Activated T-helper 1 cell treated with anti-CD3 and anti-CD28 coated beads, Interleukin-12 subunit alpha, Interleukin-12 subunit beta, Interleukin-2, Interleukin-4 antibody, amounts not matched to agents 30 ng/mL and 10 ng/mL and 1 ng/mL, durations not matched to agents 14 hours and 24 hours and 36 hours (primary cell): ENCODE results near the gene MMP2. TPM values are rescaled to one million over a fixed set of nuclear protein-coding genes. Genes with fewer than 3 reads are reported as not detected.

Experiments used
- DNase-seq: peaks from one replicate; pipeline ENCODE4 v3.0.0; 2021; ENCODE audit warnings: low spot score
- H3K27ac Mint-ChIP-seq: one replicate; pipeline ENCODE4 v1.8.0; 2021; ENCODE audit warnings: mild to moderate bottlenecking, mixed read lengths
- H3K27me3 Mint-ChIP-seq: one replicate; pipeline ENCODE4 v1.8.0; 2022; ENCODE audit warnings: mild to moderate bottlenecking, moderate library complexity, mixed read lengths; ENCODE audit not compliant: insufficient read depth
- H3K36me3 Mint-ChIP-seq: one replicate; pipeline ENCODE4 v1.8.0; 2021; ENCODE audit warnings: low read depth, mixed read lengths
- H3K4me1 Mint-ChIP-seq: one replicate; pipeline ENCODE4 v1.8.0; 2021; ENCODE audit warnings: low read depth, mixed read lengths
- H3K4me3 Mint-ChIP-seq: one replicate; pipeline ENCODE4 v1.8.0; 2021; ENCODE audit warnings: mild to moderate bottlenecking, moderate library complexity, mixed read lengths
- H3K9me3 Mint-ChIP-seq: one replicate; pipeline ENCODE4 v1.8.0; 2021; ENCODE audit warnings: mixed read lengths
- intact Hi-C: fragments of 100-400 bp; cut with micrococcal nuclease; formaldehyde crosslinking; loops from one replicate; pipeline ENCODE4 v1.15.1; 2024
- total RNA-seq: library from RNA; stranded (reverse); gene quantifications from 2 replicates; pipeline ENCODE4 v1.2.3, GENCODE V29; 2022

MMP2 gene
- total RNA-seq, 1 donor from 2014 or later: not detected

DNA sequence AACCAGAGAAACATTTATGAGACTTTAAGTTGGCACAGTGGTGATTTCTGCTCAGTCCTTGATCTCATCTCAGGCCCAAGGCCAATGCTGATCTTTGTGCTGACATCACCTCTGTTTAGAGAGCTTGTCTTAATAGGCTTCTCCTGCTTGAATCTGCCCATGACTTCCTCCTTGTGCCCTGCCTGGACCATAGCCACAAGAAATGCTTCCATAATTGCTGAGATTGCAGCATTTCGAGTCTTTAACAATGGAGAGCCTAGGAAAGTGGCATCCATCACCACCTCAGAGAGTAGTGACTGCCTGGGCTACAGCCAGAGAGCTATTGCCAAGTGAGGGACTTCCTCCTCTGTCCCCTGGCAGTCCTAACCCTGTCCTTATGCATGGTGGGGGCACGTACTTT lies 25.1 kb upstream of the MMP2 start:
- intact Hi-C loops: no loop called here
- no peak overlapping the region for H3K4me3 Mint-ChIP-seq

DNA sequence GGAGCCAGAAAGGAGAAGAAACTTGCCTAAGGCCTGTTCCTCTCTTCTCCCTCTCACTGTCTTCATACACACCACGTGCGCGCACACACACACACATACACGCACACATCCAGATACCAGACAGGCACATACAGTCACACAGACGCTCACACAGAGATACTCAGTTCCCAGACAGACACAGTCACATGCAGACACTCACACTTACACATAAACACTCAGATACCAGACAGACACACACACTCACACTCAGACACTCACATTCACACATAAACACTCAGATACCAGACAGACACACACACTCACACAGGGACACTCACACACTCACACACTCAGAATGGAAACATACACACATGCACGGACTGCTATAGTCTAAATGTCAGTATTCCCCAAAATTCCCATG lies 24.1 kb upstream of the MMP2 start:
- Mint-ChIP-seq H3K27me3 (peaks cover 10% of the 10 kb centered on the region), H3K36me3 (no peaks in the 10 kb centered on the region), H3K9me3 (no peaks in the 10 kb centered on the region), H3K4me3 (no peak overlapping the region), H3K4me1 (no peaks in the 10 kb centered on the region), H3K27ac (no peak overlapping the region)
- DNase-seq: no peak
- intact Hi-C loops: no loop called here

More for the DNA sequence above, 25.1 kb upstream of the MMP2 start:
- Mint-ChIP-seq H3K4me1 (no peaks in the 10 kb centered on the region), H3K27me3 (peaks cover 10% of the 10 kb centered on the region), H3K9me3 (no peaks in the 10 kb centered on the region), H3K36me3 (no peaks in the 10 kb centered on the region), H3K27ac (no peak overlapping the region)
- no peak for DNase-seq

DNA sequence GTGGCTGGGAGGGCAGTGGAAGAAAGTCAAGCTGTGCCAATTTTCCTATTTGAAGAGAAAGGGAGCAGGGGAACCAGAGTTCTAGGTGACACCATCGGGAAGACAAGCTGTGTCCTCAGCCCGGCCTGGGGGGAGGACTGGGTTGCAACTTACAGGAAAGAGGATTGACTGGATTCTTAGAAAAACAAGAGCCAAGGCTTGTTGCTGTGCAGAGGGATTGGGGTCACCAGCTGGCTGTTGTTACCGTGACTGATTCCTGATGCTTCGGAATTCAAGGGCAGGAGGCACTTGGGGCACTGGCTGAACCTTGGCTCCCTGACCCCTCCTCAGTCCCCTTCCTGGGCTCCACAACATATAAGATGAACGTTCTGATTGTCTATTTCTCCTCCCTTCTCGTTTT lies 16.8 kb upstream of the MMP2 start:
- Mint-ChIP-seq H3K4me1 (peaks cover 6% of the 10 kb centered on the region), H3K27me3 (no peaks in the 10 kb centered on the region), H3K4me3 (no peak overlapping the region), H3K9me3 (no peaks in the 10 kb centered on the region), H3K36me3 (no peaks in the 10 kb centered on the region), H3K27ac (no peak overlapping the region)
- DNase-seq: no peak
- intact Hi-C loops: loop anchor here (10.0 kb wide), 1 partner anchor 853 kb away; no protein-coding TSS in a partner anchor

DNA sequence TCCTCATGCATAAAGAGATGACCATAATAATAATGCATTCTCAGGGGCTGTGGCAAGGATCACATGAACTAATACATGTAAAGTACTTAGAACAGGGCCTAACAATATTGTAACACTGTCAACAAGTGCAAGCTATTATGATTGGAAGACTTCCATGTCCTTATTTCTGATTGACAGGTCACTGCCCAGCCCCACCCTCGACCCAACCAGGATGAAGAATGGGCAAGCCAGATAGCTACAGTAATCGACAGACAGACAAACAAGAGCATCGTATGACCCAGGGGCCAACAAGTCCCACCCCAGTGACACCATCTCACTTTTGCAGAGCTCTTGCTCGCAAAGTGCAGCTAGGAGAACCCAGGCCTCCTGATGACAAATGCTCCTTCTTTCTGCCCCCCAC lies 14.6 kb upstream of the MMP2 start:
- Mint-ChIP-seq H3K27me3 (no peaks in the 10 kb centered on the region), H3K4me1 (peaks cover 6% of the 10 kb centered on the region), H3K27ac (no peak overlapping the region), H3K36me3 (no peaks in the 10 kb centered on the region), H3K4me3 (no peak overlapping the region), H3K9me3 (no peaks in the 10 kb centered on the region)
- DNase-seq: no peak
- intact Hi-C loops: loop anchor here (10.0 kb wide), 1 partner anchor 850 kb away; no protein-coding TSS in a partner anchor

DNA sequence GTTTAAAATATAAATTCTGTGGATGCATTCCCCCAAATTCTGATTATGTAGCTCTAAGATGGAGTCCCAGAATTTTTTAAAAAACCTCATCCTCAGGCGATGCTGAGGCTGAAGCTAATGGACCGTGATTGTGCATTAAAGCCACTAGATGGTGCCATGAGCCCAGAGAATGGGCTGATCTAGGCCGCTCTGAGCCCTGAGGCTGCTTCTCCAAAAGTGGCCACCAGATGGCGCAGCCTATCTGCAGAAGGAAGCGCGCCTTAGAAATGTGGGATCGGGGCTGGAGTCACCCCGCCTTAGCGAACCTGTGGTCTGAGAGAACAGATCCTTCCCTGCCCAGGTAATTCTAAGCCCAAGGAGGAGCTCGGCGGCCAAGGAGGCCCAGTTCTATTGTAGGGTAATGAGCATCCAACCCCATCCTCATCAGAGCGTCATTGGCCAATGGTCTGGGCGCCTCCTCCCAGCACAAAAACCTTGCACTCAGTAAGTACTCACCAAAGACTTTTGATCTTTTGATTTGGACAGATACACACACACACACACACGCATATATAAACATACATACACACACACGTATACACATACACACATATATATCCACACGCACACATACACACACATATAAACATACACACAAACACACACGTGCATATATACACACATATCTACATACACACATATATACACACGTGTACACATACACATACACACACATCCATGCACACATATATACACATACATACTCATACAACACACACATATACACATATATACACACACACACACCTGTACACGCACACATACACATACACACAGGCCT lies 13.7 kb upstream of the MMP2 start:
- Mint-ChIP-seq H3K27me3 (no peaks in the 10 kb centered on the region), H3K9me3 (no peaks in the 10 kb centered on the region), H3K36me3 (no peaks in the 10 kb centered on the region), H3K4me3 (no peak overlapping the region), H3K4me1 (peaks cover 6% of the 10 kb centered on the region), H3K27ac (no peak overlapping the region)
- peak; percentile 72 for DNase-seq
- intact Hi-C loops: loop anchor here (1.0 to 10.0 kb wide), 5 partner anchors 44 to 850 kb away; partner anchors contain the start of gene LPCAT2

DNA sequence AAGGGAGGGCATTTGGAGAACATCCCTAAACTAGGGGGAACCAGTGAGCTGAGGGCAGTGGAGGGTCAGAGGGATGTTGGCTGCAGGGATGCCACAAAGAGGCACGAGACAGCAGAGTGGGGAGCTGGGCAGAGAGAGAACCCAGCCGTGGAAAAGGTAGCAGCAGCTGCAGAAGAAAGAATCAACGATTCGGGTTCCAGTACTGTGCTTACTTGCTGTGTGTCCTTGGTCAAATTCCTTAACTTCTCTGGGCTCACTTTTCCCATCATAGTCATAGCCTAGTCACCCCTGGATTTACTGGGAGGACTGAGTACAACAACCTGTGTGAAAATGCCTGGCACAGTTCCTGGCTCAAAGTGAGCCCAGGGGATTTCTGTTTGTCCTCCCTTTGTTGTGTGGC lies 12.8 kb upstream of the MMP2 start:
- H3K36me3 Mint-ChIP-seq: no peaks in the 10 kb centered on the region
- intact Hi-C loops: loop anchor here (10.0 kb wide), 1 partner anchor 849 kb away; no protein-coding TSS in a partner anchor

DNA sequence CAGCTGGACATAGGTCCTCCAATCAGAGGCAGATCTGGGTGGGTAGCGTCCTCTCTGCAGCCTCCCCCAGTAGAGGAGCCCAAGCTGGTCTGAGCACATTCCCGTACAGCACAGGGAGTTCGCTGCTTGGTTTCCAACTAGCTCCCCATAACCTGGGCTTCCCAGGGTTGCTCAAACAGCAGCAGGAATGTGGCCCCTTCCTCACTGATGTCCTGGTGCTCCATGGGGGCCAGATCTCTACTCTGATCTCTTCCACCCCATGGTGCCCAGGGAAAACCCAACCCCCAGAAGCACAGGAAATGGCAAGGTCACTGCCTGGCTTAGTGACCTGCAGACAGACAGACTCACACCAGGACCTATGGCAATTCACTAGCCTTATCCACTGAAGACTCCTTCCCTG lies 11.1 kb upstream of the MMP2 start:
- H3K9me3 Mint-ChIP-seq: no peaks in the 10 kb centered on the region
- peaks cover 19% of the 10 kb centered on the region for H3K4me1 Mint-ChIP-seq
- no peak for DNase-seq
- no peaks in the 10 kb centered on the region for H3K36me3 Mint-ChIP-seq
- H3K27ac Mint-ChIP-seq: no peak overlapping the region
- intact Hi-C loops: loop anchor here (10.0 kb wide), 1 partner anchor 847 kb away; no protein-coding TSS in a partner anchor
- H3K4me3 Mint-ChIP-seq: no peak overlapping the region
- no peaks in the 10 kb centered on the region for H3K27me3 Mint-ChIP-seq

More for the DNA sequence above, 12.8 kb upstream of the MMP2 start:
- Mint-ChIP-seq H3K4me3 (no peak overlapping the region), H3K27me3 (no peaks in the 10 kb centered on the region), H3K4me1 (peaks cover 8% of the 10 kb centered on the region), H3K27ac (no peak overlapping the region), H3K9me3 (no peaks in the 10 kb centered on the region)
- no peak for DNase-seq

DNA sequence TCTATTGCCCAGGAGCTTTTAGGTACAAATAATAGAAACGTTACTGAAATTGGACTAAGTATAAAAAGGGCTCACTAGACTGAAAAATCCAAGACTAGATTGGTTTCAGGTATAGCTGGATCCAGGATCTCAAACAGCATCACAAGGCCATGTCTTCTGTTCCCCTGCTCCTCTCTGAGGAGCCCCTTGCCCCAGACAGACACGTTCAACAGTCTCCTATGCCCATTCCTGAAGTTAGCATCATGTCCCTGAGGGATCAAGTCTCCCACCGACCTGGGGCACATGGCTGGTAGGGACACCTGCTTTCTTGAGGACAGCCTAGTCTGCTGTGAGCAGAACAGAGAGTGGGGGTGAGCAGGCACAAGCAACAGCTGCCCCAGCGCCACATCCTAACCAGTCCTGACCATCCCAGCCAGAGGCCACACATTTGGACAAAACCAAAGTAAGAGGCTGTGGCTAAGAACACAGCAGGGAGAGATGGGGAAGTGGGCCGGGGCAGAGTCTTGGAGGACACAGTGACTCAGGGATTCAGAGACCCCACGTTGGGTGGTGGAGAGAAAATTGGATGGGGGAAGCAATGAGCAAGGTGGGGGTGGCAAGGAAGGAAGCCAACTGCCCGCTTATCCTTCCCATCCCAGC lies 10.5 kb upstream of the MMP2 start:
- Mint-ChIP-seq H3K4me3 (no peak overlapping the region), H3K27me3 (no peaks in the 10 kb centered on the region), H3K9me3 (no peaks in the 10 kb centered on the region), H3K4me1 (peaks cover 23% of the 10 kb centered on the region), H3K36me3 (no peaks in the 10 kb centered on the region), H3K27ac (no peak overlapping the region)
- DNase-seq: no peak
- intact Hi-C loops: loop anchor here (10.0 kb wide), 1 partner anchor 846 kb away; no protein-coding TSS in a partner anchor

DNA sequence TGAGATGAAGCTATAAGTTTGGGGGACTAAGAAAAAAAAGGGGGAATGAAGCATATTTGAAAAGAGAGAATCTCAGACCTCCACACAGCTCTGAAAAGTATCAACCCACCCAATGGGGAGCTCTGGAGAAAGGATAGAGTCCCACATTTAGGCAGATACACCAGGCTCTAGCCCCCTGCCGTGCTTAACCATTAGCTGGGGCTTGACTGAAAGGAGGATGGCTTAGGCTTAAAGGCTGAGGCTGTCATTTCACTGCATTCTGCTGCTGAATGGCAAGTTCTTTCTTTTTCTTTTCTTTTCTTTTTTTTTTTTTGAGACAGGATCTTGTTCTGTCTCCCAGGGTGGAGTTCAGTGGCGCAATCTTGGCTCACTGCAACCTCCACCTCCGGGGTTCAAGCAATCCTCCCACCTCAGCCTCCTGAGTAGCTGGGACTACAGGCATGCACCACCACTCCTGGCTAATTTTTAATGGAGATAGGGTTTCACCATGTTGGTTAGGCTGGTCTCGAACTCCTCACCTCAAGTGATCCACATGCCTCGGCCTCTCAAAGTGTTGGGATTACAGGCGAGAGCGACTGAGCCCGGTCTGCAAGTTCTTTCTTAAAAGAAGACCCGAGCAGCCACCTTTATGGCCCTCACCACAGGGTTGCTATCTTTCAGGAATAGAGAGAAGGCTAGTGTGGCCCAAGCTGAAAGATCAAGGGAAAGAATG lies 9.0 kb upstream of the MMP2 start:
- H3K4me3 Mint-ChIP-seq: no peak overlapping the region
- no peak for DNase-seq
- no peaks in the 10 kb centered on the region for H3K36me3 Mint-ChIP-seq
- H3K9me3 Mint-ChIP-seq: no peaks in the 10 kb centered on the region
- H3K27me3 Mint-ChIP-seq: no peaks in the 10 kb centered on the region
- no peak overlapping the region for H3K27ac Mint-ChIP-seq
- intact Hi-C loops: loop anchor here (10.0 kb wide), 2 partner anchors 725 to 845 kb away; partner anchors contain the start of gene GNAO1
- peaks cover 23% of the 10 kb centered on the region for H3K4me1 Mint-ChIP-seq

DNA sequence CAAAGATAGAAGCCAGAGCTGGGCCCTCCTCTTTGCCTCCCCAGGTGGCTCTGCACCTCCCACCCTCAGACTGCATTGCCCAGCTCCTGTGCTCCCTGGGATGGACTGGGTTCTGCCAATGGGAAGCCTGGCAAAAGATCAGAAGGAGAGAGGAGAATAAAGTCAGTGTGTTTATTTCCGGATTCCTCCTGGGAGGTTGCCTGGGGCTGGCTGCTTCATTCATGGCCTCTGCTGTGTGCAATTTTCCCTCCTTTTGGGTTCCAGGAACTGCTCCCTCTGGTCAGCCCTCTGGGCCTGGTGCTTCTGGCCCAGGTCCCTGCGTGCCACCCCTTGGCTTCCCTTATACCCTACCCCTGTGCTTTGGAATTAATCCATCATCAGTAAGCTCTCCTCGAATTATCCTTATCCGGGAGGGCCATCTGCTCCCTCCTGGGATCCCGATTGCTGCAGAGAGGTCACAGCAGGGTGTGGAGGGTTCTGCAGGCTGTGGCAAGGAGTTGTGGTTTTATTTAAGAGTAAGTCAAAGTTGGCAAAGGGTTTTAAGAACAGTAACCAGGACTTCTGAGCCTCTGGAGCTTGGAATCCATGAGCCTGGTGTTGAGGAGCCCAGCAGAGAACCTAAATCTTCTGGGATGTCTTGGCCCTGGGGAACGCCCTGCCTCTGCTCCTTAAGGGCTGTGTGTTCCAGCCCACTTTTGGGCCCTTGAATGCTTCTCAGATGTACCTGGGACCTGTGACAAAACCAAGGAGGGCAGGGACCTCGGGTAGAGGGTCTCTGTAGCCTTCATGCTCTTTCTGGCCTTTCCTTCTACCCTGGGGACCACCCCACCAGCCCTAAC lies 8.2 kb upstream of the MMP2 start:
- H3K9me3 Mint-ChIP-seq: no peaks in the 10 kb centered on the region
- peak overlapping the region; percentile 37 for H3K27ac Mint-ChIP-seq
- intact Hi-C loops: loop anchor here (1.0 to 10.0 kb wide), 2 partner anchors 30 to 724 kb away; partner anchors contain the start of gene GNAO1
- no peak for DNase-seq
- H3K27me3 Mint-ChIP-seq: no peaks in the 10 kb centered on the region
- H3K4me3 Mint-ChIP-seq: no peak overlapping the region
- H3K36me3 Mint-ChIP-seq: no peaks in the 10 kb centered on the region
- peaks cover 17% of the 10 kb centered on the region for H3K4me1 Mint-ChIP-seq

DNA sequence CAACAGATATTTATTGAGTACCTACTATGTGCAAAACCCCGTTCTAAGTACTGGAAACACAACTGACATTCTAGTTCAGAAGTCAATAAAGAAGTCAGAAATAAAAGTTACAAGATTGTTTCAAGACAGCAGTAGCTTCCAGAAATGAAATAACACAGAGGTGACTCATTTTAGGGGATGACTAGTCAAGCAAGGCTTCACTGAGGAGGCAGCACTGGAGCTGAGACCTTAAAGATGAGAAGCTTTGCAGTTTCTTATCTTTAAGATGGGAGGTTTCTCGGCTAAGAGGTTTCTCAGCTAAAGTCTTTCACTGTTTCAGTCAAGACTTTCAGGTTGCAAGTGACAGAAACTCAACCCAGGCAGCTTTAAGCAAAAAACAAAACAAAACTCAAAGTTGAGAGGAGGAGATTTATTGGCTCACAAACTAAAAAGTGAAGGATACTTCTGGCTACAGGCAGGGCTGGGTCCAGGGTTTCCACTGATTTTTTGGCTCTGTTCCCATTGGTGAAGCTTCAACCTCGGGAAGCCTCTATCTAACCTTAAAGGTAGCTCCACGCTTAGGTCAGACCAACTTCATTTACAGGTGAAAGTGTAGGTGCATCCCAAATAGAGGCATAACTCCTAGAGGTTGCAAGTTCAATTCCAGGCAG lies 7.4 kb upstream of the MMP2 start:
- no peaks in the 10 kb centered on the region for H3K27me3 Mint-ChIP-seq
- peak overlapping the region; percentile 67 for H3K27ac Mint-ChIP-seq
- no peaks in the 10 kb centered on the region for H3K36me3 Mint-ChIP-seq
- peaks cover 17% of the 10 kb centered on the region for H3K4me1 Mint-ChIP-seq
- intact Hi-C loops: loop anchor here (1.0 to 10.0 kb wide), 2 partner anchors 29 to 723 kb away; partner anchors contain the start of gene GNAO1
- no peak overlapping the region for H3K4me3 Mint-ChIP-seq
- H3K9me3 Mint-ChIP-seq: no peaks in the 10 kb centered on the region
- no peak for DNase-seq
